GM21786 (cell line): ENCODE measurements around the gene IVL.

ENCODE experiments used
- ATAC-seq: cut with Tn5 transposase; IDR thresholded peaks from one replicate; pipeline ENCODE4 v1.9.1; 2021; ENCODE audit not compliant: unreplicated experiment

Gene IVL

DNA sequence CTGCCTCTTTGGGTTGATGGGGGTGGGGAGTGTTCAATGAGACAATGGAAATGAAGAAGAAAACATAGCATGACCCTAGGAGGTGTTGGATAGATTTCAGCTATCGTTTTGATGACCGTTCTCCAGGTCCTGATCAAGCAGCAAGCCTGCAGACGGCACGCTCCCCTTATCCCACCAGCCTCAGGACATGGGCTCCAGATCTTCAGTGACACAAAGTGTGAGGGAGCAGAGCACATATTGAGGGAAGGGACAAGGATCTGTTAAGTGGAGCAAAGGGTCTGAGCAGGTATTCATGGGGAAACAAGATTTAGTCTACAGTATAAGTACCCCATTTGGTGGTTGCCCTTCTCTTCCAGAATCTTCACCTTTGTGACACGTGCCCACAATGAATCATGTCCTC is 43.4 kb downstream of the IVL start:
- no peak for ATAC-seq

DNA sequence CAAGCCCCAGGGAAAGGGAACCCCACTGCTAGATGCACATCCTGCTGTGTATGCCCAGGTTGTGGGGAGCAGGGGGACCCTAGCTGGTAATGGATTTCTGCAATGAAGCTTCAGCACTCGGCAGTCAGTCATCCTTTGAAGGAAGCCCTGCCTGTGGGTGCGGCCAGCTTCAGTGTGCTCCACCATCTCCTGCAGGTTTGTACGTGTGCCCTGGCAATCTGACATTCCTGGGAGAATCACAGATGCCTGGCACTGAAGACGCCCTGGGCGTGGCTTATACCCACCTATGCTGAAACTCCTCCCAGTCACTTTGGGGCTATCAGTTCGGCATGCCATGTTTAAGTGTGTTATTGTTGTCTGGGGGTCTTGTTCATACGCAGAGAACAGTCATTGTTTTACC is 45.4 kb downstream of the IVL start:
- no peak for ATAC-seq

DNA sequence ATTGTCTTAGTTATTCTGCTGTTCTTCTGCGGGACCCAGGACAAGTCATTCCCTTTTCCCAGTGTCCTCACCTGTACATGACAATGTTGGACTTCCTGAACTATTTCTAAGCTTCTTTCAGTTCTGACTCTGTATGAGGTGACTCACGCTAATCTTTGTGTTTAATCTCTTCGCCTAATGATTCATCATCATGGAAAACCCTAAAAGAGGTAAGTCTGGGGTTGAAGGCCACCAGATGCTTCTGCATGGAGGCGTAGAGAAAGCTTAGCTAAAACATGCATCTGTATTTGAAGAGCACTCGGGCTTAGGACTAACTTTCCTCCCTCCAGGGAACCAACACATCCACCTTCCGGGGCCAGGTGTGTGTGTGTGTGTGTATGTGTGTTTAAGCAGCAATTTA is 46.1 kb downstream of the IVL start:
- ATAC-seq: no peak

DNA sequence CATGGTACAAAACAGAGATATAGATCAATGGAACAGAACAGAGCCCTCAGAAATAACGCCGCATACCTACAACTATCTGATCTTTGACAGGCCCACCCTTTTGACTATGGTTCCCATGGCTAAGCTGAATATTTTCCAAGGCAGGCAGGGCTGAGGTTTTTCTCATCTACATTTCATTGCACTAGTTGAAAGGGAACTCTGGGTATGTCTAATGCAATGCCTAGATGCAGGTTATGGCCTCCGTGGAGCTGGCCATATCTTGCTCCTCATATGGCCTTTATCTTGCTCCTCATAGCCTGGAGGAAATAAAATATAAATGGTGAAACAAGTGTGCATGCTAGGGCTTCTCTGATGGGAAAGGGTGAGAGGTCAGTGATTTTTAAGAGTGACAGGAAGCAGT is 49.2 kb downstream of the IVL start:
- no peak for ATAC-seq

DNA sequence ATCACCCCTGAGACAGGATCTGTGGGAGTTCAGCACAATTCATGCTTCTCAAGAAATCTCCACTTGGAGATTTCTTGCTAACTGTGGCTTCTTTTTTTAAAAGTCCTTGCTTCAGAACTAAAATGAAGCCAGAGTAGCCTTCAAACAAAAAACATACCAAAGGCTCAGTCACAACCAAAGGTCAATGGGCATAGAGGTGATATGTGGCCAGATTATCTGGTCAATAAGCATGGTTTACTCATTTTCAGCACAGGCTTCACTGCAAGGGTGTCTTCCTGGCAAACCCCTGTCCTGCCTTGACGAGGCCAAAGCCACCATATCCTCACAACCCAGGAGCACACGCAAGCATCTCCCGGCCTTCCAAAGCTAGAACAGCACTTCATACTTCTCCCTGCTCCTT is 50.9 kb downstream of the IVL start:
- no peak for ATAC-seq

DNA sequence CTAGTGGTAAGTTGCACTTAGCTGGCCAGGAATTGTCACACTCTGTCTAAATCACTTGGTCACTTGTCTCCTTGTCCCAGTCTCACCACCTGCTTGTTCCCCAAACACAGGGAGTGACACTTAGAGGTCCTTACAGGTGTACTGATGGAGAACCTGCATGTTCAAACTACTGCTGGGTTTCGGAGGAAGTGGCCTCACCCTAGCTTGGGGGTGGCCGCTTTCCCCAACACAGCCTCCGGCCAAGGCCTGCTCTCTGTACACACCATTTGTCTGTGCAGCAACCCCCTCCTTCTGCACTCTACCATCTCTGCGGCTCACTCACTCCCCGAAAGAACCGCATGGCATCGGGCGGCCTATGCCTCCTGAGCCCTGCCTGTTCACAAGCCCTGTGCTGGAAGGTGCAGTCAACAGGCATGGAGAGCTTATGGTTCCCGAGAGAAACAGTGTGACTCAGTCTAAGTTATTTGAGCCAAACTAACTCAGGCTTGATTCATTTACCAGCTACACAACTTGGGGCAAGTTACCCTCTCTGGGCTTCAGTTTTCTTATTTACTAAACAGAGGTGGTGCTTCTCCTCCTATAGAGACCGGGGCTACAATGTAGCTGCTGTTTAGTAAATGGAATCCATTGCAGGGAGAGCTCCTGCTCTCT is 51.6 kb downstream of the IVL start:
- no peak for ATAC-seq

DNA sequence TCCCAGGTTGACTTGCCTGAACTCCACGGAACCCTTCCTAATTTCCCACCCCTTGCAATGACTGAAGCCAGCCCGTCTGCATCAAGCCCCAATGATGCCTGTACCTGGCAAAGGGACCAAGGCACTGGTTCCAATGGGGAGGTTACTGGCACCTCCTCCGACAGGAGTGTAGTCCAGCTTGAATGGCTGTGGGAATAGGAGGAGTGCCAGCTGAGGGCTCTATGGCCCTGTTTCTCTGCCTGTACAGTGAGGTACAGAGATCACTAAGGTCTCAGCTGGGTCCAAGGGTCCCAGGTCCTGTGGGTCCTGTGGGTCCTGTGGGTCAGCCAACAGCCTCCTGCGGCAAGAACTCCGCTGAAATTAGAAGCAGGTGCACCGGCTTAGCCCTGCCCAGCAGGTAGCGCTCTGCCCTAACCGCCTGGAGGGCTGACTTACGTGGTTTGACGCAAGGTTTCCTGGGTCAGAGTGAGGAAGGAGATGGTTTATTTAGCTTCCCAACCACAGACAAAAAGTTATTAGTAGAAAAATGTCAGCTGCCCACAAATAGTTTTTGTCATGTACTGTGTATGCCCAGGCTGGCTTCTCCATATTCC is 52.2 kb downstream of the IVL start:
- ATAC-seq: no peak
